Liver (tissue), 3 donors: ENCODE results near the gene DACH1.

ENCODE experiments used
- CTCF ChIP-seq: fragments of 150-350 bp; IDR thresholded peaks from 2 replicates; pipeline ENCODE4 v1.5.1; 2017; ENCODE audit warnings: improper control_type of control experiment, low read depth, low read length; ENCODE audit not compliant: missing input control
- GABPA ChIP-seq, 2 donors: IDR thresholded peaks in 1 of 2; conservative IDR thresholded peaks in 1 of 2; 2 replicates each; pipeline ENCODE4 v1.6.1; 2016; ENCODE audit warnings: antibody characterized with exemption in 2 of 2, mild to moderate bottlenecking in 1 of 2, moderate library complexity in 1 of 2
- HNF4G ChIP-seq: IDR thresholded peaks from 2 replicates; pipeline ENCODE4 v1.6.1; 2016; ENCODE audit warnings: antibody characterized with exemption
- NR2F2 ChIP-seq: IDR thresholded peaks from 2 replicates; pipeline ENCODE4 v1.6.1; 2016; ENCODE audit warnings: antibody characterized with exemption
- REST ChIP-seq: IDR thresholded peaks from 2 replicates; pipeline ENCODE4 v1.6.1; 2016; ENCODE audit warnings: antibody characterized with exemption, mild to moderate bottlenecking
- TAF1 ChIP-seq: conservative IDR thresholded peaks from 2 replicates; pipeline ENCODE4 v1.6.1; 2016; ENCODE audit warnings: antibody characterized with exemption, mild to moderate bottlenecking
- donor health status: healthy.
- donor health status: healthy.

- no peak for TF ChIP-seq CTCF
- TF ChIP-seq REST, result no peak
- TF ChIP-seq GABPA (IDR thresholded peaks at IDR 0.05 in 1 of 2, conservative IDR thresholded peaks at IDR 0.05 in 1 of 2), result no peak
- TF ChIP-seq TAF1, result no peak
- no peak for TF ChIP-seq HNF4G
- no peak for TF ChIP-seq NR2F2
Measured at GRCh38 chr13:71771144-71771543, 95.9 kb downstream of the DACH1 start.
